B cell (primary cell): Measurements from ENCODE around the gene PRR33. TPM values are rescaled to one million over a fixed set of nuclear protein-coding genes. Genes with fewer than 3 reads are reported as not detected.

Experiments
- ATAC-seq: fragments of 200-7000 bp; cut with Tn5 transposase; one replicate; pipeline ENCODE4 v1.10.0; 2021; ENCODE audit warnings: low read depth, mild to moderate bottlenecking, moderate number of reproducible peaks, moderate library complexity
- CTCF ChIA-PET: fragments of 350-600 bp; sonication (Branson Sonifier 250); formaldehyde crosslinking; loops from one replicate; lab custom pipeline; 2021; ENCODE audit warnings: antibody characterized with exemption, inconsistent platforms; lab: Charles Lee
- POLR2A ChIA-PET: fragments of 350-600 bp; sonication (Branson Sonifier 250); formaldehyde crosslinking; loops from one replicate; lab custom pipeline; 2021; ENCODE audit warnings: antibody characterized with exemption; lab: Charles Lee
- DNase-seq: peaks from one replicate; pipeline ENCODE4 v3.0.0; 2013
- H2AFZ ChIP-seq: 2 replicates; pipeline ENCODE4 v1.6.1; 2012; ENCODE audit warnings: mild to moderate bottlenecking, low read depth, low read length; ENCODE audit not compliant: insufficient read depth, poor library complexity, severe bottlenecking
- H3K27ac ChIP-seq, 2 donors: 1 replicate in 1 of 2; 2 replicates in 1 of 2; pipeline ENCODE4 v1.5.1; 2012 to 2013; ENCODE audit warnings: low read length in 2 of 2, mild to moderate bottlenecking in 2 of 2, moderate library complexity in 1 of 2
- H3K27me3 ChIP-seq, 4 experiments: fragments of 200-600 bp in 1 of 4; sonication (generic) in 1 of 4; replicated peaks in 1 of 4; 1 replicate in 2 of 4; 2 replicates in 2 of 4; pipeline versions ENCODE4 v1.6.1 to v1.7.0; 2013 to 2016; ENCODE audit warnings: low read length in 3 of 4, mild to moderate bottlenecking in 2 of 4, mixed read lengths in 1 of 4, moderate library complexity in 1 of 4; ENCODE audit not compliant: insufficient read depth in 4 of 4, control insufficient read depth in 3 of 4; ENCODE audit errors: control extremely low read depth in 1 of 4
- H3K36me3 ChIP-seq, 2 experiments: replicated peaks in 1 of 2; 1 replicate in 1 of 2; 2 replicates in 1 of 2; pipeline versions ENCODE4 v1.6.1 to v1.7.1; 2013; ENCODE audit warnings: low read length in 1 of 2; ENCODE audit not compliant: insufficient read depth in 2 of 2, control insufficient read depth in 1 of 2; ENCODE audit errors: control extremely low read depth in 1 of 2, extremely low read depth in 1 of 2
- H3K4me1 ChIP-seq, 2 donors: fragments of 200-600 bp in 1 of 2; sonication (generic) in 1 of 2; 1 replicate in 1 of 2; 2 replicates in 1 of 2; pipeline versions ENCODE4 v1.5.1 to v1.6.1; 2013 to 2017; ENCODE audit warnings: low read length in 2 of 2; ENCODE audit not compliant: control insufficient read depth in 2 of 2, insufficient read depth in 2 of 2
- H3K4me2 ChIP-seq: replicated peaks from 2 replicates; pipeline ENCODE3; 2012; ENCODE audit warnings: mild to moderate bottlenecking, low read depth, low read length; ENCODE audit not compliant: poor library complexity, severe bottlenecking
- H3K4me3 ChIP-seq, 5 experiments: fragments of 200-600 bp in 1 of 5; sonication (generic) in 1 of 5; 1 replicate in 3 of 5; 2 replicates in 2 of 5; pipeline versions ENCODE4 v1.5.1 to v1.7.0; 2011 to 2016; ENCODE audit warnings: low read length in 4 of 5, mild to moderate bottlenecking in 4 of 5, low read depth in 2 of 5, control low read depth in 1 of 5, moderate library complexity in 1 of 5; ENCODE audit not compliant: insufficient read depth in 1 of 5; ENCODE audit errors: control extremely low read depth in 1 of 5, extremely low read depth in 1 of 5
- H3K79me2 ChIP-seq: fragments of 200-600 bp; sonication (generic); one replicate; pipeline ENCODE4 v1.6.0; 2016; ENCODE audit warnings: low read length; ENCODE audit not compliant: control insufficient read depth, insufficient read depth
- H3K9ac ChIP-seq: fragments of 200-600 bp; sonication (generic); 2 replicates; pipeline ENCODE4 v1.6.1; 2017; ENCODE audit warnings: mild to moderate bottlenecking, low read length, moderate library complexity
- H3K9me3 ChIP-seq, 3 donors: one replicate each; pipeline versions ENCODE4 v1.6.1 to v1.7.1; 2013; ENCODE audit warnings: low read length in 2 of 3; ENCODE audit not compliant: control insufficient read depth in 2 of 3, insufficient read depth in 1 of 3; ENCODE audit errors: control extremely low read depth in 1 of 3
- H4K20me1 ChIP-seq: 2 replicates; pipeline ENCODE4 v1.6.0; 2012; ENCODE audit warnings: mild to moderate bottlenecking, low read length; ENCODE audit not compliant: insufficient read depth, control insufficient read depth, poor library complexity, severe bottlenecking
- H3K27ac Mint-ChIP-seq: one replicate; pipeline ENCODE4 v1.8.0; 2021; ENCODE audit warnings: mixed read lengths
- H3K27me3 Mint-ChIP-seq: one replicate; pipeline ENCODE4 v1.8.0; 2021; ENCODE audit warnings: mixed read lengths
- H3K4me1 Mint-ChIP-seq: one replicate; pipeline ENCODE4 v1.8.0; 2021; ENCODE audit warnings: mixed read lengths
- H3K4me3 Mint-ChIP-seq: one replicate; pipeline ENCODE4 v1.8.0; 2021; ENCODE audit warnings: mixed read lengths
- H3K9me3 Mint-ChIP-seq: one replicate; pipeline ENCODE4 v1.8.0; 2022; ENCODE audit warnings: mixed read lengths; ENCODE audit not compliant: insufficient read depth
- CTCF ChIP-seq: fragments of 200-600 bp; IDR thresholded peaks from one replicate; pipeline ENCODE4 v1.8.0; 2022; ENCODE audit warnings: antibody characterized with exemption, mild to moderate bottlenecking
- EZH2 ChIP-seq: IDR thresholded peaks from 2 replicates; pipeline ENCODE4 v1.6.1; 2012; ENCODE audit warnings: borderline replicate concordance, low read depth, mild to moderate bottlenecking, moderate library complexity, low read length; ENCODE audit not compliant: insufficient read depth, poor library complexity, severe bottlenecking
- WGBS: methylation state at CpG from one replicate; pipeline ENCODE4 v1.1.5; 2013; ENCODE audit warnings: missing lambda C conversion rate; ENCODE audit not compliant: insufficient coverage; 5-methylcytosine and 5-hydroxymethylcytosine counted together
- intact Hi-C: fragments of 100-400 bp; cut with micrococcal nuclease; formaldehyde crosslinking; loops from one replicate; pipeline ENCODE4 v1.10.0; 2022
- polyA plus RNA-seq: library from polyadenylated mRNA; depleted of rRNA; stranded (reverse); fragments of >200 nt; gene quantifications from 2 replicates; pipeline ENCODE4 v1.2.3, GENCODE V29; 2012
- total RNA-seq, 2 donors: library from RNA; stranded (reverse); fragments of 120-200 nt in 1 of 2; gene quantifications; 1 replicate in 1 of 2; 2 replicates in 1 of 2; pipeline versions ENCODE4 v1.2.3 to v1.2.4, GENCODE V29; 2013 to 2022

Gene PRR33
- total and polyA plus RNA-seq, 2 donors (not counting 1 experiment from before 2014, with no cell fraction given): not detected

GRCh38 chr11:1922481-1923081 is 30.9 kb upstream of the PRR33 start:
- no peak for DNase-seq
- H3K4me1 ChIP-seq: peaks cover 0 to 5% of the 10 kb centered on the region in 2 donors
- intact Hi-C loops: no loop called here
- Mint-ChIP-seq H3K4me1 (peaks cover 3% of the 10 kb centered on the region), H3K4me3 (no peak overlapping the region), H3K27me3 (peaks cover 22% of the 10 kb centered on the region), H3K9me3 (no peaks in the 10 kb centered on the region), H3K27ac (no peak overlapping the region)
- H3K9ac ChIP-seq: no peak overlapping the region
- no peak overlapping the region for H2AFZ ChIP-seq
- H3K4me2 ChIP-seq: no peak overlapping the region
- no peak overlapping the region for H3K27ac ChIP-seq
- no peaks in the 10 kb centered on the region for H4K20me1 ChIP-seq
- TF ChIP-seq EZH2 (no peak), CTCF (no peak)
- H3K79me2 ChIP-seq: no peaks in the 10 kb centered on the region
- no peaks in the 10 kb centered on the region for H3K36me3 ChIP-seq
- peaks cover 0 to 24% (median 8%) of the 10 kb centered on the region in 4 experiments for H3K27me3 ChIP-seq
- POLR2A ChIA-PET: interaction anchor here (0.5 to 1.3 kb wide), 3 partner anchors 17 to 31 kb away, joined by 3 to 8 read pairs (median 3); partner anchors contain the start of gene PRR33
- WGBS: 78% methylated on average over 10 of the region's 14 CpGs
- H3K9me3 ChIP-seq: no peaks in the 10 kb centered on the region
- CTCF ChIA-PET: interaction anchor here (1.1 to 3.3 kb wide), 4 partner anchors 39 to 90 kb away, joined by 3 to 15 read pairs (median 6); no protein-coding TSS in a partner anchor
- ATAC-seq: no peak
- no peak overlapping the region for H3K4me3 ChIP-seq

GRCh38 chr11:1921574-1922141 is 30.0 kb upstream of the PRR33 start:
- intact Hi-C loops: no loop called here
- H3K27ac Mint-ChIP-seq: no peak overlapping the region
- peaks cover 5% of the 10 kb centered on the region for H3K4me1 Mint-ChIP-seq
- WGBS: 84% methylated on average over 14 of the region's 18 CpGs
- ChIA-PET CTCF (interaction anchor here (1.0 to 3.3 kb wide), 7 partner anchors 38 to 269 kb away, joined by 3 to 15 read pairs (median 3); no protein-coding TSS in a partner anchor), POLR2A (interaction anchor here (1.1 to 1.2 kb wide), 2 partner anchors 17 to 32 kb away, joined by 4 to 8 read pairs; no protein-coding TSS in a partner anchor)
- no peaks in the 10 kb centered on the region for H3K36me3 ChIP-seq
- peaks cover 0 to 5% of the 10 kb centered on the region in 2 donors for H3K4me1 ChIP-seq
- H3K27me3 Mint-ChIP-seq: peaks cover 21% of the 10 kb centered on the region
- ATAC-seq (no peak), DNase-seq (no peak)
- no peak overlapping the region for H3K27ac ChIP-seq
- H3K27me3 ChIP-seq: peaks cover 0 to 19% (median 8%) of the 10 kb centered on the region in 4 experiments
- H4K20me1 ChIP-seq: no peaks in the 10 kb centered on the region
- no peak overlapping the region for H3K4me2 ChIP-seq
- TF ChIP-seq CTCF (no peak), EZH2 (no peak)
- no peak overlapping the region for H3K9ac ChIP-seq
- no peak overlapping the region for H3K4me3 Mint-ChIP-seq
- H2AFZ ChIP-seq: no peak overlapping the region
- no peaks in the 10 kb centered on the region for H3K9me3 ChIP-seq
- no peak overlapping the region for H3K4me3 ChIP-seq
- no peaks in the 10 kb centered on the region for H3K9me3 Mint-ChIP-seq
- no peaks in the 10 kb centered on the region for H3K79me2 ChIP-seq
